ENCODE data around the gene RAB11FIP3.

DNA sequence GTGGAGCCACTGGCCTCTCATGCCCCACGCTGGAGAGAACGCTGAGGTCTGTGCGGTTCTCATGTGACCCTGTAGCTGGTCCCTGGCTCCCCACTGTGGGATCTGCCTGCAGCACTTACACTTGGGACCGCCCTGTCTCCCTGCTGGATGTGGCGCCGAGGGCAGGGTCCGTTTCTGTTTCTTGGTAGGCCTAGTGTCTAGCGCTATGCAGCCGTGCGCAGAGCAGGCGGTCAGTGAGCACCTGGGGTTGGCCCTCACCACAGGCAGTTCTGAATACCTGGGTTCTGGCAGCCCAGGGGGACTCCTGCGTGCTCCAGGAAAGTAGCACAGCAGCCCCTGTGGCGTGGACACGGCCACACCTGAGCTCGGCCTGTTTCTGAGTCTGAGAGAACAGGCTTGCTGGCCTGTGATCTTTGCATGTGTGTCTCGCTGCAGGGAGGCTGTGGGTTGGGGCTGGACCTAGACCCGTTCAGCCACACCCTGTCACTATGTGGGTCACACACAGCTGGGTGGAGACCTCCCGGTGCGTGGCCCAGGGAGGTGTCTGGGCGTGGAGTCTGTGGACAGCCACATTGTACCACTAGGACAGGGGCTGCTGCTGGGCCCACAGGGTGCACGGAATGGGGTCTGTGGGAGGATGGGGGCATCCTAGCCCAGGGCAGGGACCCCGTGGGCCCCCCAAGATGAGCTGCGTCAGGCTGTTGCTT, 104.8 kb downstream of the RAB11FIP3 start:
- TF ChIP-seq HNRNPL (IDR thresholded peaks at IDR 0.05; ENCODE audit: low read depth, low read length) (no peak), SMAD1 (IDR thresholded peaks at IDR 0.05; ENCODE audit: low read depth, low read length, partially characterized antibody) (no peak), BHLHE40 (IDR thresholded peaks at IDR 0.05; ENCODE audit: low read length) (no peak), SMC3 (conservative IDR thresholded peaks at IDR 0.05; ENCODE audit: insufficient read depth, low read depth, low read length) (no peak), PTBP1 (IDR thresholded peaks at IDR 0.05; ENCODE audit: low read depth, low read length) (no peak)
- TF ChIP-seq, protein P1, sequence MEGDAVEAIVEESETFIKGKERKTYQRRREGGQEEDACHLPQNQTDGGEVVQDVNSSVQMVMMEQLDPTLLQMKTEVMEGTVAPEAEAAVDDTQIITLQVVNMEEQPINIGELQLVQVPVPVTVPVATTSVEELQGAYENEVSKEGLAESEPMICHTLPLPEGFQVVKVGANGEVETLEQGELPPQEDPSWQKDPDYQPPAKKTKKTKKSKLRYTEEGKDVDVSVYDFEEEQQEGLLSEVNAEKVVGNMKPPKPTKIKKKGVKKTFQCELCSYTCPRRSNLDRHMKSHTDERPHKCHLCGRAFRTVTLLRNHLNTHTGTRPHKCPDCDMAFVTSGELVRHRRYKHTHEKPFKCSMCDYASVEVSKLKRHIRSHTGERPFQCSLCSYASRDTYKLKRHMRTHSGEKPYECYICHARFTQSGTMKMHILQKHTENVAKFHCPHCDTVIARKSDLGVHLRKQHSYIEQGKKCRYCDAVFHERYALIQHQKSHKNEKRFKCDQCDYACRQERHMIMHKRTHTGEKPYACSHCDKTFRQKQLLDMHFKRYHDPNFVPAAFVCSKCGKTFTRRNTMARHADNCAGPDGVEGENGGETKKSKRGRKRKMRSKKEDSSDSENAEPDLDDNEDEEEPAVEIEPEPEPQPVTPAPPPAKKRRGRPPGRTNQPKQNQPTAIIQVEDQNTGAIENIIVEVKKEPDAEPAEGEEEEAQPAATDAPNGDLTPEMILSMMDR (IDR thresholded peaks at IDR 0.05 in 2 of 3, conservative IDR thresholded peaks at IDR 0.05 in 1 of 3; ENCODE audit: insufficient read depth in 2 of 3, low read depth in 1 of 3, low read length in 3 of 3) = no peak

Data from K562 (cell line).